ENCODE results near the gene A4GALT.
"Not testable (repeated sequence)": the region's sequence is repeated elsewhere in the genome, so short reads cannot be mapped to it uniquely, and the experiment has no call there.

The A4GALT gene

GRCh38 chr22:42720263-42721044 is at the start of gene A4GALT:
TSS of gene A4GALT (minus strand) at chr22:42720870. CDS start at chr22:42693951, 26,919 bp downstream.
- no peak for DNase-seq

GRCh38 chr22:42770448-42770726 is 49.7 kb upstream of the A4GALT start:
- DNase-seq, result no peak

GRCh38 chr22:42769574-42770447 is 49.1 kb upstream of the A4GALT start:
- no peak for DNase-seq

- no peak for DNase-seq
Measured at GRCh38 chr22:42769238-42769573, 48.5 kb upstream of the A4GALT start.

GRCh38 chr22:42768385-42769035 is 47.8 kb upstream of the A4GALT start:
- DNase-seq, result no peak

GRCh38 chr22:42766860-42767259 is 46.2 kb upstream of the A4GALT start:
- no peak for DNase-seq

- no peak for DNase-seq
Measured at GRCh38 chr22:42764895-42765363, 44.3 kb upstream of the A4GALT start.

GRCh38 chr22:42763965-42764480 is 43.4 kb upstream of the A4GALT start:
- DNase-seq, result no peak

GRCh38 chr22:42760806-42761565 is 40.3 kb upstream of the A4GALT start:
- no peak for DNase-seq

- no peak for DNase-seq
Measured at GRCh38 chr22:42758931-42759629, 38.4 kb upstream of the A4GALT start.

- not testable (repeated sequence) for DNase-seq
Measured at GRCh38 chr22:42755553-42755952, 34.9 kb upstream of the A4GALT start.

- DNase-seq, result not testable (repeated sequence)
Measured at GRCh38 chr22:42755121-42755520, 34.5 kb upstream of the A4GALT start.

GRCh38 chr22:42754658-42755057 is 34.0 kb upstream of the A4GALT start:
- no peak for DNase-seq

- no peak for DNase-seq
Measured at GRCh38 chr22:42752912-42753311, 32.2 kb upstream of the A4GALT start.

GRCh38 chr22:42752230-42752746 is 31.6 kb upstream of the A4GALT start:
- no peak for DNase-seq

- DNase-seq, result not testable (repeated sequence)
Measured at GRCh38 chr22:42750421-42750820, 29.8 kb upstream of the A4GALT start.

- DNase-seq, result no peak
Measured at GRCh38 chr22:42747701-42748513, 27.2 kb upstream of the A4GALT start.

GRCh38 chr22:42745118-42745517 is 24.4 kb upstream of the A4GALT start:
- no peak for DNase-seq

- DNase-seq, result peak; percentile 87
Measured at GRCh38 chr22:42743501-42743991, 22.9 kb upstream of the A4GALT start.

- no peak for DNase-seq
Measured at GRCh38 chr22:42742940-42743339, 22.3 kb upstream of the A4GALT start.

GRCh38 chr22:42740320-42740719 is 19.6 kb upstream of the A4GALT start:
- not testable (repeated sequence) for DNase-seq
